Measurements from ENCODE around the gene FBXW7.
A peak's percentile ranks its signal among the peaks of the same experiment; 100 is the strongest.
"Not testable (repeated sequence)": the region's sequence is repeated elsewhere in the genome, so short reads cannot be mapped to it uniquely, and the experiment has no call there.

The FBXW7 gene

GRCh38 chr4:152535903-152536544 lies at the start of gene FBXW7:
TSS of gene FBXW7 (minus strand) at chr4:152536092. CDS start at chr4:152411803, 124,289 bp downstream.
- peak; percentile 98 to 99 (median 99) for DNase-seq

- peak in 1 of 4 experiments; percentile 1 for DNase-seq
Observed at GRCh38 chr4:152585023-152585441, 49.1 kb upstream of the FBXW7 start.

GRCh38 chr4:152581536-152582160 lies 45.8 kb upstream of the FBXW7 start:
- DNase-seq: no peak

- no peak for DNase-seq
Observed at GRCh38 chr4:152579916-152580315, 44.0 kb upstream of the FBXW7 start.

GRCh38 chr4:152579107-152579764 lies 43.3 kb upstream of the FBXW7 start:
- DNase-seq: no peak

- DNase-seq: no peak
Observed at GRCh38 chr4:152578670-152579069, 42.8 kb upstream of the FBXW7 start.

- DNase-seq: no peak
Observed at GRCh38 chr4:152577708-152578396, 42.0 kb upstream of the FBXW7 start.

- DNase-seq: no peak
Observed at GRCh38 chr4:152575533-152575932, 39.6 kb upstream of the FBXW7 start.

GRCh38 chr4:152573861-152574260 lies 38.0 kb upstream of the FBXW7 start:
- no peak for DNase-seq

GRCh38 chr4:152572417-152573086 lies 36.7 kb upstream of the FBXW7 start:
- DNase-seq: no peak

GRCh38 chr4:152571770-152572169 lies 35.9 kb upstream of the FBXW7 start:
- DNase-seq: no peak

GRCh38 chr4:152571296-152571695 lies 35.4 kb upstream of the FBXW7 start:
- DNase-seq: no peak

- no peak for DNase-seq
Observed at GRCh38 chr4:152565333-152565732, 29.4 kb upstream of the FBXW7 start.

GRCh38 chr4:152564336-152564735 lies 28.4 kb upstream of the FBXW7 start:
- no peak for DNase-seq

- DNase-seq: no peak
Observed at GRCh38 chr4:152563209-152563608, 27.3 kb upstream of the FBXW7 start.

- no peak for DNase-seq
Observed at GRCh38 chr4:152559641-152560040, 23.7 kb upstream of the FBXW7 start.

GRCh38 chr4:152558396-152558795 lies 22.5 kb upstream of the FBXW7 start:
- no peak for DNase-seq

GRCh38 chr4:152556834-152557233 lies 20.9 kb upstream of the FBXW7 start:
- no peak for DNase-seq

- no peak for DNase-seq
Observed at GRCh38 chr4:152556283-152556682, 20.4 kb upstream of the FBXW7 start.

- no peak for DNase-seq
Observed at GRCh38 chr4:152554742-152555141, 18.9 kb upstream of the FBXW7 start.

- DNase-seq: not testable (repeated sequence)
Observed at GRCh38 chr4:152550687-152551086, 14.8 kb upstream of the FBXW7 start.

GRCh38 chr4:152545088-152545487 lies 9.2 kb upstream of the FBXW7 start:
- no peak for DNase-seq

- DNase-seq: not testable (repeated sequence)
Observed at GRCh38 chr4:152544533-152544932, 8.6 kb upstream of the FBXW7 start.
